K562 (cell line): ENCODE measurements around the gene SLC25A10. TPM values are rescaled to one million over a fixed set of nuclear protein-coding genes. Genes with fewer than 3 reads are reported as not detected.

ENCODE experiments used
- ADNP ChIP-seq: fragments of 200-800 bp; sonication (Bioruptor generic); IDR thresholded peaks from 2 replicates; pipeline ENCODE4 v1.6.1; 2016; ENCODE audit warnings: missing genetic modification characterization, missing compliant biosample characterization
- AFF1 ChIP-seq, 2 experiments: fragments of 450-650 bp; IDR thresholded peaks; 2 replicates each; pipeline ENCODE4 v1.6.1; 2018; ENCODE audit warnings: mild to moderate bottlenecking in 2 of 2, low read depth in 1 of 2; ENCODE audit not compliant: partially characterized antibody in 2 of 2
- CREB1 ChIP-seq, 2 experiments: sonication (generic) in 1 of 2; formaldehyde crosslinking in 1 of 2; IDR thresholded peaks; 2 replicates each; pipeline versions ENCODE4 v1.6.1 to v1.8.0; 2012 to 2022; ENCODE audit warnings: inconsistent platforms in 1 of 2, mild to moderate bottlenecking in 1 of 2, missing genetic modification reagents in 1 of 2, moderate library complexity in 1 of 2
- NCOA1 ChIP-seq: fragments of 450-650 bp; IDR thresholded peaks from 2 replicates; pipeline ENCODE4 v1.6.1; 2016; ENCODE audit warnings: low read depth
- POLR2A ChIP-seq: fragments of 450-650 bp; conservative IDR thresholded peaks from 2 replicates; pipeline ENCODE4 v1.6.1; 2016
- SIN3A ChIP-seq, 2 experiments: fragments of 150-350 bp in 1 of 2; IDR thresholded peaks; 2 replicates each; pipeline ENCODE4 v1.6.1; 2011 to 2016; ENCODE audit warnings: borderline replicate concordance in 2 of 2, low read depth in 2 of 2, low read length in 2 of 2, mild to moderate bottlenecking in 2 of 2, moderate library complexity in 2 of 2; ENCODE audit not compliant: control insufficient read depth in 1 of 2
- ZC3H4 ChIP-seq: sonication (generic); formaldehyde crosslinking; IDR thresholded peaks from 2 replicates; pipeline ENCODE4 v1.9.0; 2021; ENCODE audit warnings: missing genetic modification reagents, borderline replicate concordance
- ZNF121 ChIP-seq: sonication (generic); formaldehyde crosslinking; conservative IDR thresholded peaks from 2 replicates; pipeline ENCODE4 v1.8.0; 2022; ENCODE audit warnings: missing genetic modification reagents
- ZNF124 ChIP-seq: sonication (generic); formaldehyde crosslinking; IDR thresholded peaks from 2 replicates; pipeline ENCODE4 v1.8.1; 2022; ENCODE audit warnings: missing genetic modification reagents
- ZNF140 ChIP-seq: fragments of 250-450 bp; sonication (Bioruptor Pico); IDR thresholded peaks from 2 replicates; pipeline ENCODE4 v1.8.0; 2021; ENCODE audit warnings: moderate library complexity, mild to moderate bottlenecking, inconsistent platforms
- ZNF347 ChIP-seq: fragments of 450-650 bp; formaldehyde crosslinking; IDR thresholded peaks from 2 replicates; pipeline ENCODE4 v1.4.0; 2020; ENCODE audit warnings: low read depth, mild to moderate bottlenecking, moderate library complexity
- ZNF707 ChIP-seq: fragments of 250-450 bp; sonication (Bioruptor Pico); conservative IDR thresholded peaks from 2 replicates; pipeline ENCODE4 v1.8.0; 2022; ENCODE audit warnings: inconsistent platforms, mild to moderate bottlenecking, moderate library complexity
- ZZZ3 ChIP-seq: fragments of 450-650 bp; IDR thresholded peaks from 2 replicates; pipeline ENCODE4 v1.6.1; 2016; ENCODE audit warnings: antibody characterized with exemption, mild to moderate bottlenecking, moderate library complexity
- polyA plus RNA-seq, 8 experiments: library from polyadenylated mRNA; depleted of rRNA in 4 of 8; stranded (reverse) in 5 of 8; unstranded in 3 of 8; fragments of >200 nt; fragmentation: Nextera tagmentation in 2 of 8; fragmentation: Illumina TruSeq in 1 of 8; extraction: Ambion mirVana in 2 of 8; extraction: Trizol in 1 of 8; gene quantifications; 2 replicates each; pipeline versions ENCODE4 v1.2.1 to v1.2.3, GENCODE V29; 2011 to 2014; ENCODE audit warnings: inconsistent platforms in 1 of 8, missing spikeins in 1 of 8
- total RNA-seq, 7 experiments: library from RNA; depleted of rRNA in 6 of 7; stranded (reverse); fragments of >200 nt in 6 of 7; fragmentation: Illumina TruSeq in 2 of 7; extraction: Trizol in 2 of 7; gene quantifications; 2 replicates each; pipeline versions ENCODE4 v1.2.1 to v1.2.3, GENCODE V29; 2011 to 2021; ENCODE audit warnings: low replicate concordance in 1 of 7
- TF ChIP-seq, protein P1 (sequence below): sonication (generic); formaldehyde crosslinking; IDR thresholded peaks from 2 replicates; pipeline ENCODE4 v1.8.0; 2022; ENCODE audit warnings: mild to moderate bottlenecking, low read depth, missing genetic modification reagents
- TF ChIP-seq, protein P2 (sequence below), 3 experiments: fragments of 200-800 bp in 1 of 3; sonication (Bioruptor generic) in 1 of 3; sonication (generic) in 1 of 3; formaldehyde crosslinking in 1 of 3; IDR thresholded peaks; 2 replicates each; pipeline versions ENCODE4 v1.6.1 to v1.8.0; 2016 to 2022; ENCODE audit warnings: mild to moderate bottlenecking in 2 of 3, missing compliant biosample characterization in 2 of 3, missing genetic modification characterization in 2 of 3, missing genetic modification reagents in 1 of 3

The SLC25A10 gene
- total and polyA plus RNA-seq, 9 of the 15 experiments (the other 6 are each of a cell fraction or from before 2014, with no cell fraction given), result 0.10 to 85.6 (median 34.3) TPM

DNA sequence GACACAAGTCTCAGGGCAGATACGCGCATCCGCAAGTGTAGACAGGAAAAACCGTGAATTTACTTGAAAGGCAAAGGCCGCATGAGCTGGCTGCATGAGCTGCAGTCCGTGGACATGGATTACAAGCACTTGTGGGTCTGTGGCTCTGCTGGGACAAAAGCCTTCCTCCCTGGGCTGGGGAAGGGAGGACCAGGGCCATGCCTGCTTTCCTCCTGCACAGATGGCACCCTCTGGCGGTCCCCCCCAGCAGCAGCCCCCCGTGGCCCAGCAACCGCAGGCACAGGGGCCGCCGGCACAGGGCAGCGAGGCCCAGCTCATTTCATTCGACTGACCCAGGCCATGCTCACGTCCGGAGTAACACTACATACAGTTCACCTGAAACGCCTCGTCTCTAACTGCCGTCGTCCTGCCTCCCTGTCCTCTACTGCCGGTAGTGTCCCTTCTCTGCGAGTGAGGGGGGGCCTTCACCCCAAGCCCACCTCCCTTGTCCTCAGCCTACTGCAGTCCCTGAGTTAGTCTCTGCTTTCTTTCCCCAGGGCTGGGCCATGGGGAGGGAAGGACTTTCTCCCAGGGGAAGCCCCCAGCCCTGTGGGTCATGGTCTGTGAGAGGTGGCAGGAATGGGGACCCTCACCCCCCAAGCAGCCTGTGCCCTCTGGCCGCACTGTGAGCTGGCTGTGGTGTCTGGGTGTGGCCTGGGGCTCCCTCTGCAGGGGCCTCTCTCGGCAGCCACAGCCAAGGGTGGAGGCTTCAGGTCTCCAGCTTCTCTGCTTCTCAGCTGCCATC is 10.6 kb upstream of the SLC25A10 start (continued):
- TF ChIP-seq, protein P1, sequence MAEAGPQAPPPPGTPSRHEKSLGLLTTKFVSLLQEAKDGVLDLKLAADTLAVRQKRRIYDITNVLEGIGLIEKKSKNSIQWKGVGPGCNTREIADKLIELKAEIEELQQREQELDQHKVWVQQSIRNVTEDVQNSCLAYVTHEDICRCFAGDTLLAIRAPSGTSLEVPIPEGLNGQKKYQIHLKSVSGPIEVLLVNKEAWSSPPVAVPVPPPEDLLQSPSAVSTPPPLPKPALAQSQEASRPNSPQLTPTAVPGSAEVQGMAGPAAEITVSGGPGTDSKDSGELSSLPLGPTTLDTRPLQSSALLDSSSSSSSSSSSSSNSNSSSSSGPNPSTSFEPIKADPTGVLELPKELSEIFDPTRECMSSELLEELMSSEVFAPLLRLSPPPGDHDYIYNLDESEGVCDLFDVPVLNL, result no peak
- TF ChIP-seq SIN3A (IDR thresholded peaks at IDR 0.05; ENCODE audit: borderline replicate concordance in 2 of 2, control insufficient read depth in 1 of 2, low read depth in 2 of 2, low read length in 2 of 2) (peak in 1 of 2 experiments; percentile 33; a peak in 1 of 4 replicates), ADNP (tag) (no peak), ZZZ3 (no peak), ZNF140 (CRISPR knock-in tag) (no peak), CREB1 (IDR thresholded peaks at IDR 0.05) (no peak), CREB1 (CRISPR knock-in tag; IDR thresholded peaks at IDR 0.05) (peak; percentile 39; the same call in 1 of the 2 replicates), ZNF124 (CRISPR knock-in tag) (no peak), ZC3H4 (CRISPR knock-in tag) (peak; percentile 62; the same call in 1 of the 2 replicates), AFF1 (IDR thresholded peaks at IDR 0.05; ENCODE audit: low read depth in 1 of 2, partially characterized antibody in 2 of 2) (no peak), ZNF347 (no peak), NCOA1 (no peak), ZNF707 (CRISPR knock-in tag) (no peak), ZNF121 (no peak), POLR2A (peak; percentile 67)
- TF ChIP-seq, protein P2, sequence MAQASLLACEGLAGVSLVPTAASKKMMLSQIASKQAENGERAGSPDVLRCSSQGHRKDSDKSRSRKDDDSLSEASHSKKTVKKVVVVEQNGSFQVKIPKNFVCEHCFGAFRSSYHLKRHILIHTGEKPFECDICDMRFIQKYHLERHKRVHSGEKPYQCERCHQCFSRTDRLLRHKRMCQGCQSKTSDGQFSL (CRISPR knock-in tag; IDR thresholded peaks at IDR 0.05), result peak; percentile 53; the same call in 1 of the 2 replicates
- TF ChIP-seq, protein P2 (tag; IDR thresholded peaks at IDR 0.05), result no peak; a peak in 1 of 4 replicates
